Measurements from ENCODE around the gene SRRM4.

DNA sequence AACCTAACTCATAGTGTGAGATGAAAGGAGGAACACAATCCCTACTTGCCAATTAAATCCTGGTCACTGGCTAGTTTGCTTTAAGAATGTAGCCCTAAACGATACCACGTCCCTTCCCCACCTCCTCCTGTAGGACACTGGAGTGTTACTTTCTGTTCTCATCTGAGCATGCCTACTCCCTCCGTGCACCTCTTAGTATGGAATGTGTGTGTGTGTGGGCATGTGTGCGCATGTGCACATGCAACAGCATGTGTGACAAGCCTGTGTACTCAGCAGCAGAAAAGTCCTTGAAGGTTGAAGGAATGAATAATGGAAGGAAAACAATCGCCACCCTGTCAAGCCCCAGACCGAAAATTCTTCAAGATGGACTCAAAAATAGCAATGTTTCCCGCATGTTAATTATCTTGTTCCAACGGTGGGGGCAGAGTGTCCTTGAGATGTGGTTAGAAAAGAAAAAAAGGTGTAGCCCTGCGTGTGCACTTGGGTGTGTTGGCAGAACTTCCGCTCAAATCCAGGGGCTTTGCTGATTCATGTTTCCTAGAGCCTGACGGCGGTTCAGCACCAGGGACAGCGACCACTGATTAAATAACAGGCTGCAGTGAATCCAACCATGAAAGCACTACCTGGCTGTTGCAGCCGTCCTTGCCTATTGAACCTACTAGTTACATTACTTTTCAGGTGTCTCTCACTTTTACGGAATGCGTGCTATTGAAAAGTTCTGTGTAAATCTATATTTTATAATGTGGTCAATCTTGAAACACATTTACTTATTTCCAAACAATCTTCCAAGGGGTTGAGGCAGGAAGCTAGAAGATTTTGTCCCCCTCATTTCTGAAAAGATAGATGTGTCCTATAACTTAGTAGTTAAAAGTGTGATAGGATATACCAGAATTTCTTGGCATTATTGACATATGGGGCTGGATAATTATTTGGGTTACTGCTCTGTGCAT is 79.8 kb downstream of the SRRM4 start:
- TF ChIP-seq CTCF (IDR thresholded peaks at IDR 0.05) = no peak
- TF ChIP-seq FOXJ3 (CRISPR knock-in tag; IDR thresholded peaks at IDR 0.05; ENCODE audit: borderline replicate concordance) = no peak
- 0 out of 2 replicates have a peak, but pooled peaks have one; percentile 43 for TF ChIP-seq KAT7 (CRISPR knock-in tag; IDR thresholded peaks at IDR 0.05; ENCODE audit: borderline replicate concordance)
- TF ChIP-seq, protein P1, sequence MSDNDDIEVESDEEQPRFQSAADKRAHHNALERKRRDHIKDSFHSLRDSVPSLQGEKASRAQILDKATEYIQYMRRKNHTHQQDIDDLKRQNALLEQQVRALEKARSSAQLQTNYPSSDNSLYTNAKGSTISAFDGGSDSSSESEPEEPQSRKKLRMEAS (CRISPR knock-in tag; IDR thresholded peaks at IDR 0.05) = no peak
- TF ChIP-seq ZBTB21 (CRISPR knock-in tag; IDR thresholded peaks at IDR 0.05; ENCODE audit: borderline replicate concordance) = no peak
- TF ChIP-seq, protein P2, sequence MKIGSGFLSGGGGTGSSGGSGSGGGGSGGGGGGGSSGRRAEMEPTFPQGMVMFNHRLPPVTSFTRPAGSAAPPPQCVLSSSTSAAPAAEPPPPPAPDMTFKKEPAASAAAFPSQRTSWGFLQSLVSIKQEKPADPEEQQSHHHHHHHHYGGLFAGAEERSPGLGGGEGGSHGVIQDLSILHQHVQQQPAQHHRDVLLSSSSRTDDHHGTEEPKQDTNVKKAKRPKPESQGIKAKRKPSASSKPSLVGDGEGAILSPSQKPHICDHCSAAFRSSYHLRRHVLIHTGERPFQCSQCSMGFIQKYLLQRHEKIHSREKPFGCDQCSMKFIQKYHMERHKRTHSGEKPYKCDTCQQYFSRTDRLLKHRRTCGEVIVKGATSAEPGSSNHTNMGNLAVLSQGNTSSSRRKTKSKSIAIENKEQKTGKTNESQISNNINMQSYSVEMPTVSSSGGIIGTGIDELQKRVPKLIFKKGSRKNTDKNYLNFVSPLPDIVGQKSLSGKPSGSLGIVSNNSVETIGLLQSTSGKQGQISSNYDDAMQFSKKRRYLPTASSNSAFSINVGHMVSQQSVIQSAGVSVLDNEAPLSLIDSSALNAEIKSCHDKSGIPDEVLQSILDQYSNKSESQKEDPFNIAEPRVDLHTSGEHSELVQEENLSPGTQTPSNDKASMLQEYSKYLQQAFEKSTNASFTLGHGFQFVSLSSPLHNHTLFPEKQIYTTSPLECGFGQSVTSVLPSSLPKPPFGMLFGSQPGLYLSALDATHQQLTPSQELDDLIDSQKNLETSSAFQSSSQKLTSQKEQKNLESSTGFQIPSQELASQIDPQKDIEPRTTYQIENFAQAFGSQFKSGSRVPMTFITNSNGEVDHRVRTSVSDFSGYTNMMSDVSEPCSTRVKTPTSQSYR (CRISPR knock-in tag; IDR thresholded peaks at IDR 0.05) = peak; percentile 83; the same call in 1 of the 2 replicates

All from WTC11 (cell line).